LoVo (cell line): ENCODE results near the gene SHROOM1.
"Not testable (repeated sequence)": the region's sequence is repeated elsewhere in the genome, so short reads cannot be mapped to it uniquely, and the experiment has no call there.

Experiments used
- DNase-seq: peaks from one replicate; pipeline ENCODE4 v3.0.0-alpha.2; 2016; ENCODE audit warnings: low spot score

SHROOM1 gene

DNA sequence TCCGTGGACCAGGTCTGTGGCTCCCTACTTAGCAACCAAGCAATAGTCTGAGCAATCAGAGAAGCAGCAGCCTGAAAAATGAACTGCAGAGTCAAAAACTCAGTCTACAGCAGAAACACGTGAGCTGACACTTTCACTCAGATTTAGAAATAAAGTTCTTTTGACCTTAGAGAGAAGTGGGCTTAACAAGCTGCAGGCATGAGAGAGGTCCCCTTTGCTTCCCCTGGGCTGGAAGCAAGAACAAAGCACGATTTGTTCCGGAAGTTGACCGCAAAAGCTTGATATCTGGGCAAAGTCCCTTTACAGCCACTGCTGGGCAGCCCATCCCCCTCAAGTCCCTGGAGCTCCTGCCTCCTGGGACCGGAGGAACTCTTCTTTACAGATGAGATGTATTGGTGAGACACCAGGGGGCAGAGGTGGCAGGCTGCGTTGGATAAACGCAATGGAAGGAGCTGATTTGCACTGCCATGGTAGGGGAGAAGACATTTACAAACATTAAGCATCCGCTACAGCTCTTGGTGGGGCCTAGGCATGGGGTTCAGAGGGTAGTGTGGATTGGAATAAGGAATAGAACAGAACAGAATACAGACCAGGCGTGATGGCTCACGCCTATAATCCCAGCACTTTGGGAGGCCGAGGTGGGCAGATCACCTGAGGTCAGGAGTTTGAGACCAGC, 23.1 kb downstream of the SHROOM1 start:
- DNase-seq = peak; percentile 92

DNA sequence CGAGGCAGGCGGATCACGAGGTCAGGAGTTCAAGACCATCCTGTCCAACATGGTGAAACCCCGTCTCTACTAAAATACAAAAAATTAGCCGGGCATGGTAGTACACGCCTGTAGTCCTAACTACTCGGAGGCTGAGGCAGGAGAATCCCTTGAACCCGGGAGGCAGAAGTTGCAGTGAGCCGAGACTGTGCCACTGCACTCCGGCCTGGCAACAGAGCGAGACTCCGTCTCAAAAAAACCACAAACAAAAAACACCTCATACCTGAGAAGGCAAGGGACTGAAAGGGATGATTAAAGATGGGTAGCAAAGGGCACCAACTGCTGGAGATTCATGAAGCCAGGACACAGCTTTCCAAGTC, 23.7 kb downstream of the SHROOM1 start:
- DNase-seq = not testable (repeated sequence)

DNA sequence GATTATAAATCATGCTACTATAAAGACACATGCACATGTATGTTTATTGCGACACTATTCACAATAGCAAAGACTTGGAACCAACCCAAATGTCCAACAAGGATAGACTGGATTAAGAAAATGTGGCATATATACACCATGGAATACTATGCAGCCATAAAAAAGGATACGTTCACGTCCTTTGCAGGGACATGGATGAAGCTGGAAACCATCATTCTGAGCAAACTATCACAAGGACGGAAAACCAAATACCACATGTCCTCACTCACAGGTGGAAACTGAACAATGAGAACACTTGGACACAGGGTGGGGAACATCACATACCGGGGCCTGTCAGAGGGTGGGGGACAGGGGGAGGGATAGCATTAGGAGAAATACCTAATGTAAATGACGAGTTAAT, 24.6 kb downstream of the SHROOM1 start:
- DNase-seq = not testable (repeated sequence)

DNA sequence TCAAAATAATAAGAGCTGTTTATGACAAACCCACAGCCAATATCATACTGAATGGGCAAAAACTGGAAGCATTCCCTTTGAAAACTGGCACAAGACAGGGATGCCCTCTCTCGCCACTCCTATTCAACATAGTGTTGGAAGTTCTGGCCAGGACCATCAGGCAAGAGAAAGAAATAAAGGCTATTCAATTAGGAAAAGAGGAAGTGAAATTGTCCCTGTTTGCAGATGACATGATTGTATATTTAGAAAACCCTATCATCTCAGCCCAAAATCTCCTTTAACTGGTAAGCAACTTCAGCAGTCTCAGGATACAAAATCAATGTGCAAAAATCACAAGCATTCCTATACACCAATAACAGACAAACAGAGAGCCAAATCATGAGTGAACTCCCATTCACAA, 26.2 kb downstream of the SHROOM1 start:
- DNase-seq = not testable (repeated sequence)

DNA sequence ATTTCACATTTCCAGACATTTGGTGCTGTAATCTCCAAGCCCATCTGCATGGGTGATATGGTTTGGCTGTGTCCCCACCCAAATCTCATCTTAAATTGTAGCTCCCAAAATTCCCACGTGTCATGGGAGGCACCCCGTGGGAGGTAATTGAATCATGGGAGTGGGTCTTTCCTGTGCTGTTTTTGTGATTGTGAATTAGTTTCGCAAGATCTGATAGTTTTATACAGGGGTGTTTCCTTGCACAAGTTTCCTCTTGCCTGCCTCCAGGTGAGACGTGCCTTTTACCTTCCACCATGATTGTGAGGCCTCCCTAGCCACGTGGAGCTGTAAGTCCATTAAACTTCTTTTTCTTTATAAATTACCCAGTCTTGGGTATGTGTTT, 27.8 kb downstream of the SHROOM1 start:
- not testable (repeated sequence) for DNase-seq

DNA sequence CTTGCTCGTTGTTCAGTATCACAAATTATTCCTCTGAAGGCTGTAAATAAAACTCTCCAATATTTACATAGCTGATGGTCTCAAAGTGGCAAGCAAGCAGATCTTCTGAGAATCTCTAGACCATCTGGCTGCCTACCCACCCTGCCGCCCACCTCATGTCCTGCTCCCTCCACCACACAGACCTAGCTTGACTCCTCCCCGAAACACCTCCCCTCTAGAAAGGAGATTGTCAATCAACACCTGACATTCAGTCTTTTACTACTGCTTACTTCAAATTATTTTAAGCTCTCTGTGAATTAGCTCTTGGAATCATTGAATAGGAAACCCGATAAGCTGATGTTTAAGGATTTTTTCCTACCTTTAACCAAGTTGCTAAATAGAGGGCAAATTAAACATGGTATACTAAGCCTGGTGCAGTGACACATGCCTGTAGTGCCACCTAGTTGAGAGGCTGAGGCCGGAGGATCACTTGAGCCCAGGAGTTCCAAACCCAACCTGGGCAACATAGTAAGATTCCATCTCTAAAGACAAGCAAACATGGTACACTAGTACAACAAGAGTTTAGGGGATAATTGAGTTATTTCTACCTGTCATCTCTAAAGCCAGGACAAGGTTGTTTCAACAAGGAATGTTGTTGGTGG, 28.3 kb downstream of the SHROOM1 start:
- no peak for DNase-seq

DNA sequence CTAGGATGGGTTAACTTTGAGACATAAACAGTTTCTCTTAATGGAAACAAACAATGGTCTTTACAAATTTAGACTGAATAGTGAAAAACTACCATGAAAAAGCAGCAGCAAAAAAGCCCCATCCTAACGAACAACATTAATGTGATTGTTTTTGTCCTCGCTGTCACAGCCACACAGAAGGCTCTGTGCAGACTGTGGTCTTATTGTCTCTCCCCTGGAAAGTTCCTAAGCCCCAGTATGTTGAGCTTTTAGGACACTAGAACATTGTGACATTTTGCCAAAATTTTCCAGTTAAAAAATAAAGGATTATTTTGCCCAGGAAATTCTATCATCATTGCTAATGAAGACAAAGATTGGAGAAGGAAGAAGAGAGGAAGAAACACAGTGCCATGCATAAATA, 29.9 kb downstream of the SHROOM1 start:
- DNase-seq = no peak

DNA sequence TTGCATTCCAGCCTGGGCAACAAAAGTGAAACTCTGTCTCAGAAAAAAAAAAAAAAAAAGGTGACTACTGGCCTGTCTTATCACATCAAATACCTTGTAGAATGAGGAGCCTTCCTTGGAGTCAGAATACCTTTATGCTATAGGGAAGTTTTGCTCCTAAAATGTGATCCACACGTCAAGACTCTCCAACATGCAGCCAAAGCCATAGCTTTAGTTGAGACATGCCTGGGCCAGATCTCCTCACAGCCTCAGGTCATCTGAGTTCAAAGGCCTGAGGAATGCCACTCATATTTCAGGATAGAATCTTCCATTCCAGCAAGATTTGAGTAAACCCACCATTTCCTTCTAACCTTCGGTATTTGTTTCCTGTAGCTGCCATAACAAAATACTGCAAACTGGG, 31.1 kb downstream of the SHROOM1 start:
- no peak for DNase-seq

DNA sequence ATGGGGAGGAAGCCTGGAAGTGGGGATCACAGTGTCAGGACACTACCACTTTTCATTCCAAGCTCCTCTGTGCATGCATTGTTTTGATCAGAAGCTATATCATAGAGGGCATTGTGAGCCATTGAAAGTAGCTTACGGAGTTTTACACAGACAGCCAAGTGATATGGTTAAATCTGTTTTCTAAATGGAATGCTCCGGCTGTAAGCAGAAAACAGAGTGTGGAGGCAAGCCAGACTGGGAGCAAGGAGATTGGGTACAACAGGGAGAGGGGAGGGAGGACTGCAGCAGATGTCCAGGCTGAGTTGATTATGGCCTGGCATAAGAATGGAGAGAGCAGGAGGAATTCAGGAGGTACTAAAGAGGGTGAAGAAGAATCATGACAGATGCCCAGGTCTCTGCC, 32.8 kb downstream of the SHROOM1 start:
- no peak for DNase-seq

DNA sequence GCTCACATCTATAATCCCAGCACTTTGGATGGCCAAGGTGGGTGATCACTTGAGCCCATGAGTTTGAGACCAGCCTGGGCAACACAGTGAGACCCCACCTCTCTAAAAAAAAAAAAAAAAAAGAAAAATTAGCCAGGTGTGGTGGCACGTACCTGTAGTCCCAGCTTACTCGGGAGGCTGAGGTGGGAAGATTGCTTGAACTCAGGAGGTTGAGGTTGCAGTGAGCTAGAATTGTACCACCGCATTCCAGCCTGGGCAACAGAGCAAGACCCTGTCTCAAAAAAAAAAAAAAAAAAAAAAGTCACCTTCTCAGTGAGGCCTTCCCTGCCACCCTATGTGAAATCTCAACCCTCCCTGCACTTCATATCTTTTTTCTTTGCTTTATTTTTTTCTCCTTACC, 39.4 kb downstream of the SHROOM1 start:
- no peak for DNase-seq

DNA sequence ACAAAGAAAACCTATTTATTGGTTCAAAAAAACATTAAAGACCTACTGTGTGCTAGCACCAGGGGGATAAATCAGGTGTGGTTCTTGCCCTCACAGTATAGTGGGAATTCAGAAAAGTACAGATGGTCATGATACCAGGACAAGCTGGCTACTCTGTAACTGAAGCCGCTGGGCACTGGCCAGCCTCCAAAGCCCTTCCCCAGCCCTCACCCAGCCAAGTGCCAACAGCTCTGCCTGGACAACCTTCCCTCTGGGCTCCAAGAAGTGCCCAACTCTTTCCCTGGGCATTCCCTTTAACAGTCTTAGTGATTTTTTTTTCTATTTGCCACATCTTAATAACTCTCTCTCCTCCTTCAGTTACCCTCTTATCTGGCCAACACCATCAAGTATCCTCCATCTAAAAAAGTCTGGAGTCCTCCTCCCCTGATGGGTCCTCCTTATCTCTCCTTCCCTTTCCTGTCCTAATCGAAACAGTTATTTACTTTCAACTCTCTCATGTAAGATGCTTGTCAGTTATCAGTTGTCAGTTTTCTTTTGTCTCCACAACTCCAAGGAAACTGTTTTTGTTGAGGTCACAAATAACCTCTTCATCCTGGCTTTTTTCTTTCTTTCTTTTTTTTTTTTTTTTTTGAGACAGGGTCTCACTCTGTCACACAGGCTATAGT, 40.1 kb downstream of the SHROOM1 start:
- no peak for DNase-seq

DNA sequence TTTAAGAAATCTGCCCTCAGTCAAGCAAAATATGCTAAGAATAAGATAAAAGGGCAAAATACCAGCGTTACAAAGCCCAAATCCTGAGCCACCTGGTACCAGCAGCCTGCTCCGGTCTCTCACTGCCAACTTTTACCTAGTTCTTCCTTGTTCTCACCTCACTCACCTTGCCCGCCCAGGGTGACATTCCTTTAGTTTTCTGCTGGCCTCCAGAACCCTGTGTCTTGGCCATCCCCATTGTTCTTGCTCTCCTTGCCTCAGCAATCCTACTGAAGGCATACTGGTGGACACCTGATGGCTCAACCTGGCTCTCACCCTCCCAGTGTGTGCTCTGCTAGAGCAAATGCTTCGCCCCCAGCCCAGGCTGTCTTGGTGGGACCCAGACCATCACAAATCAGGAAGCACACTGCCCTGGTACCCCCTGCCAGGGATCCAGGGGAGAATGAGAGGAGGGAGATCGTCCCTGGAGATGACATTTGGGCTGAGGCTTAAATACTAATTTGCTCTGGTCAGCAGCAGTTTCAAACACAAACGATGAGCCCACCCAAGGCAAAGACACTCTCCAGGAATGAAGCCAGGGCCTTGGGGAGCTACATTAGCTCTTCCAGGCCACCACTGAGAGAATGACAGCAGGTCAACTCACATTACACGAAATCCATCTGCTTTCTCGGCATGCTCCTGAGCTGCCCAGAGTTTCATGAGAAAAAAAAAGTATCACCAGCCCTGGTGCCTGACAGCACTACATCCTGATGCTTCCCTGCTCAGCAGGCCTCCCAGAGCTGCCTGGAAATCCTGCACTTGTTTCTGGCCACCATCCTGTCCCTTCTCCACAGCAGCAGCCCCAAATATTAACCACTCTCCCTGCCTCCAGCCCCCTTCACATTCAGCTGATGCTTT, 41.2 kb downstream of the SHROOM1 start:
- no peak for DNase-seq

DNA sequence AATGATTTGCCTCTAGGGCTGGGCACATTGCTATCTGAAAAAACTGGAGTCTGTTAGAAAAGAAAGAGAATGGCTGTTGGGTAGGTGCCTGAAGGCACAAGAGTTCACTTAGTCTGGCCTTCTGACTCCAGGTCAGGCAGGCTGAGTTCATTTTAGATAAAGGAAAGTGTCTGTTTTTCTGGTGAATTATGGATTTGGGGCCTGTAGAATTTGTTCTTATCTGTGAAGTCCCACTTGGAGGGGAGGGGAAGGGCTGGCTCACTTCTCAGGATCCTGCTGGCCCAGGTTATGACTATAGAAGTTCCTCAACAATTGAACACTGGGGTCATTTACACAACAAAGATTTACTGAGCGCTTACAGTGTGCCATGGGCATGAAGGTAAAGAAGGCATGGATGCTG, 41.9 kb downstream of the SHROOM1 start:
- no peak for DNase-seq

DNA sequence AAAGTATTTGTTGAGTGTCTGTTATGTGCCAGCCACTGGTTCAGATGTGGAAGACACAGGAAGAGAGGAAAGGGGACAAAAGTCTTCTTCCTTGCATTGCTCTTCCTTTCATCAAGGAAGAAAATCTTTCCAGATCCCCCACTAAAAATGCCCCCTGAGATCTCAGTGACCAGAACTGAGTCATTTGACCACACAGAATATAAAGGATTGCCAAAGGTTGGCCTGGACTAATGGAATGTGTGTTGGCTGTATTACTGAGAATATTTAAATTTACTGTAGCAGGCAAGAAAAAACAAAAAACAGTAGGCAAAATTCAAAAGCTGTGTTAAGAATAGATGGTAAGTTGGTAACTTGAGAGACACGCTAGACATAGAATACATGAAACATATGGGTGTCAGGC, 43.4 kb downstream of the SHROOM1 start:
- no peak for DNase-seq

DNA sequence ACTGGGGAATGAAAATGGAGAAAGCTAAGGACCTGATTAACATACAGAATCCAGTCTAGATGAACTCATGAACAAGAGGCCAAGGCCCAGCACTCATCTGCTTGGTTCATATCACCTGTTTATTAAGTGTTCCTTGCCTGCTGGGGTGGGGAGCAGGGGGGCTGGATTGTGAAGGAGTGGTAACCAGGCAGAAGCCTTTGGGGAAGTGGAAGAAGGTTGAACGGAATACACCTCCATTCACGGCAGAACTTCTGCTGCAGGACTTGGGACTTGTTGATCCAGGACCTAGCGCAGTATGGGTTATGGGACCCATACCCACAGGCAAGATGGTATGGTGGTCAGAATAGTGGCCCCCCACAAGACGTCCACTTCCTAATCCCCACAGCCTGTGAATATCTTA, 44.6 kb downstream of the SHROOM1 start:
- DNase-seq = no peak

DNA sequence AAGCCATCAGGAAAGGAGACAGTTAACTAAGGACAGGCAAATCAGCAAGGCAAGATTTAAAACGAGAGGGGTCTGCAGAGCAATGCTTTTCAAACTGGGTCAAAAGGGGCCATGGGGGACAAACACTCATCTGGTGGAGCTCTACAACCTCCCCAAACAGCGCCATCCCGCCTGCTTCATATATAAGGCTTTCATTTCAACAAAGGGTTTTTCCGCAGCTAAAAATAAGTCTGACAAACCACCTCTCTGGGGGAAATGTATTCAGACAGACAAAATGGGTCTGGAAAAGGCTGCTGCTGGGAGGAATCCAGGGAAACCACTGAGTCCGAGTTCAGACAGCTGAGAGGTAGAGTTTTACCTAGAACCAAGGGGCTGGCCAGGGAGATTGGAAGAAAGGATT, 45.1 kb downstream of the SHROOM1 start:
- no peak for DNase-seq

DNA sequence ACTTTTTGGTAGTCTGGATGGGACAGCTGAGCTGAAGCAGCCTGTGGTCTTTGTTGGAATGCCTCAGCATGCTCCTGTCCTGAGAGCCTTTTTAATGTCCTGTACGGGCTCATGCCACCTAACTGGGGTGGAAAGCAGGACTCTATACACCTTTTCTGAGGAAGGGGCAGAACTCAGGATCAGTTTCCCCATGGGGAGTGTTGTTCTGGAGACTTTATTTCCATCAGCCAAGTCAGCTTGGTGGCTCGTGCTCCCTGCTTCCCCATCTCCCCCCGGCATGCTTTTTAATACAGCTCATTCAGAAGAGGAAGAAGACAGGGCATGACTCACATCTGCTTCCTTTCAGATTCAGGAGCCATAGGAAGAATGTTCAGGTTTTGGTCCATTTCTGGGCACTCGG, 48.3 kb downstream of the SHROOM1 start:
- DNase-seq = no peak

DNA sequence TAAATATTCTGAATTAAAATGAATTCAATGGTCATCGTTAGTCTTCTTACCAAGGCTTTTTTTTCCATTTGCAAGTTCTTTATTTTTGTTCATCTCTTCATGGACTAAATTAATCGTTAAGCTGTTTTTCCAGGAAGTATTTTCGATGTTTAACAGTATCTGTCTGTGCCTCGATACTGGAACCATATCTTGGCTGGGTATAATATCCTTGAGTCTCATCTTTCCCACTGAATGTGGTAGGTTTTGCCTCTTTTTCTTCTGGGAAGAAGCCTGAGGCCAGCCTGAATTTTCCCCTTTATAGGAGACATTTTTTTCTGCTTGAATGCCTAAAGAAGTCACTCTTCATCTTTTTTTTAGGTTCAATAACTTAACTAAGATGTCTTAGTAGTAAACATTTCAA, 49.4 kb downstream of the SHROOM1 start:
- no peak for DNase-seq

DNA sequence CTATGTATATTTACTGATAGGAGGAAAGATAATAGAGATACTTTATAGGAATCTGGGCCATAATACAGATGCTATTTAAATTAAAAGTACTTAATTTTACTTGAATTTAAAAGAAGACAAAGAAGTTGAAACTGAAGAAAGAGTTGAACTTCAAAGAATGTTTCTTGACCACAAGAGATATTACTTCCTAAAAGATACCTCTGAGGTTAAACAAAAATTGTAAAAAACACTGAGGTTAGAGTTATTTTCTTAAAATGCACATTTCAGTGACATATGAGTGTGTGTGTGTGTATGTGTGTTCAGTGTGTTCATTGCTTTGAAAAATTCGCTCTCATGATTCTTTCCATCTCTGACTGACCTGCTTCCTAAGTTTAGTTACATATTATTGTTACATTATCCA, 49.9 kb downstream of the SHROOM1 start:
- no peak for DNase-seq

DNA sequence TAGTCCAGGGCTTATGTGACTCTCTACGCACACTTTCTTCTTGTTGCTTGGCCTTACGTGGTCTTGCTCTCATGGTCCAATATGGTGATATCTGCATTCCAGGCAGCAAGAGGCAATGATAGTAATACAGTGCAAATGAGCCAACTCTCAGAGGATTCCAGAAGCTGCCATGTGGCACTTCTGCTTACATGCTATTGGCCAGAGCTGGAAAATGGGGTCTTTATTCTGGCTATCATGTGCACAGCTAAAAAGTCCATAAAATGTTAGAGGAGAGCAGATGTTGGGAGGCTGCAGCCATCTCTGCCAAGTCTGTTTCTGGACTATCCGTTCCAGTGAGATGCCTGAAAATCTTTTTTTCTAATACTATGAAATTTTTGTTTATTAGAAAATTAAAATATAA, 50.5 kb downstream of the SHROOM1 start:
- DNase-seq = no peak

DNA sequence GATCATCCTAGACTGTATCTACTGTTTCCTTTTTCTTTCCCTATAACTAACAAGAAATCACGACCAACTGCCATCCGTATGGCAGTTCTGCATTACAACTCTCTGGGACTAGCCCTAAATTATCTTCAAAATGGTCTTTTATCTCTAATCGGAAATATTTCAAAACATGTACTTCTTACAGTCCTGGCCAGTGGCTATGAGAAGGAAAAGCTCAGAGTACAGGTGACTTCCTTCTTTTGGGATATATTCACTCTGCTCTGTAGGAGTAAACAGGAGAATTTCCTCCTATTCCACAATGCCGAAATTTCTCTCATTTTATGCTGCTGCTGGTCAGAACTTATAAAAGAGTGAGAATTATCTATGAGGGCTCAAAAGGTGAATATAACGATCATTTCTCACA, 51.6 kb downstream of the SHROOM1 start:
- DNase-seq = no peak

DNA sequence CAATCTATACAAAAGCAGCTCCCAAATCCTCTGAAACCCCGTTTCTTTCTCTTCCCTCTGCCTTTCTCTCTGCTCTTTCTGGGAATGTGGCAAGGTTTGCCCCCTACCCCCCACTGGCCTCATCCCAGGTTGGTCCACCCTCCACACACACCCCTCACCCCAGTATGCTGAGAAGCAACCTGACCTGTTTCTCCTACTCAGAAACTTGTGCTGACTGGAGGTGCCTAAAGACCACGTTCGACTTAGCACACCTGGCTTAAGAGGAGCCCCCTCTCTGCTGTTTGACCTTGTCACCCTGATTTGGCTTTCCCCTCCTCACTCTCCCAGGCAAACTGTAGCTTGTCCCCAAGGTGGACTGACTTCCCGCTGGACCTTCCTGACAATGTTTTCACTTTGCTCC, 52.3 kb downstream of the SHROOM1 start:
- no peak for DNase-seq
